Calu3 (cell line): ENCODE measurements around the gene KSR2. TPM values are rescaled to one million over a fixed set of nuclear protein-coding genes. Genes with fewer than 3 reads are reported as not detected.

Experiments
- BruUV-seq: library from RNA; stranded (reverse); fragments of 400-500 nt; replicated peaks from 2 replicates; lab custom pipeline; 2021; lab: Mats Ljungman, UMichigan
- CTCF ChIA-PET: fragments of 300-600 bp; sonication (Branson Sonifier 250); formaldehyde crosslinking; loops from one replicate; lab custom pipeline; 2022; ENCODE audit warnings: antibody characterized with exemption; lab: Charles Lee
- DNase-seq: peaks from one replicate; pipeline ENCODE4 v3.0.0; 2022
- H3K27ac Mint-ChIP-seq: one replicate; pipeline ENCODE4 v1.8.0; 2022; ENCODE audit warnings: mixed read lengths; ENCODE audit not compliant: unreplicated experiment
- H3K27me3 Mint-ChIP-seq: one replicate; pipeline ENCODE4 v1.8.0; 2022; ENCODE audit warnings: mixed read lengths; ENCODE audit not compliant: unreplicated experiment
- H3K36me3 Mint-ChIP-seq: one replicate; pipeline ENCODE4 v1.8.0; 2022; ENCODE audit warnings: mild to moderate bottlenecking, moderate library complexity, mixed read lengths; ENCODE audit not compliant: insufficient read depth, unreplicated experiment
- H3K4me1 Mint-ChIP-seq: one replicate; pipeline ENCODE4 v1.8.0; 2022; ENCODE audit warnings: mild to moderate bottlenecking, low read depth, mixed read lengths; ENCODE audit not compliant: unreplicated experiment
- H3K4me3 Mint-ChIP-seq: one replicate; pipeline ENCODE4 v1.8.0; 2022; ENCODE audit warnings: mild to moderate bottlenecking, low read depth, moderate library complexity, mixed read lengths; ENCODE audit not compliant: unreplicated experiment
- H3K9me3 Mint-ChIP-seq: one replicate; pipeline ENCODE4 v1.8.0; 2022; ENCODE audit warnings: low read depth, mixed read lengths; ENCODE audit not compliant: unreplicated experiment
- CTCF ChIP-seq: fragments of 200-600 bp; IDR thresholded peaks from one replicate; pipeline ENCODE4 v1.8.0; 2022; ENCODE audit warnings: antibody characterized with exemption; ENCODE audit not compliant: unreplicated experiment
- intact Hi-C: fragments of 100-400 bp; cut with micrococcal nuclease; formaldehyde crosslinking; loops from one replicate; pipeline ENCODE4 v1.10.0; 2022; ENCODE audit not compliant: unreplicated experiment
- total RNA-seq: library from RNA; stranded (reverse); gene quantifications from 2 replicates; pipeline ENCODE4 v1.2.3, GENCODE V29; 2022

The KSR2 gene
- total RNA-seq, 1 experiment from 2014 or later: 1.9 TPM

- no peak for TF ChIP-seq CTCF
- Mint-ChIP-seq H3K27me3 (peaks cover 50% of the 10 kb centered on the region), H3K27ac (no peak overlapping the region), H3K4me3 (no peak overlapping the region), H3K36me3 (no peaks in the 10 kb centered on the region), H3K4me1 (no peaks in the 10 kb centered on the region), H3K9me3 (no peaks in the 10 kb centered on the region)
- intact Hi-C loops: no loop called here
- BruUV-seq: no TSS peak
- no peak for DNase-seq
- CTCF ChIA-PET: no interaction called here
These were observed 511.6 kb downstream of the KSR2 start for GRCh38 chr12:117457189-117457588.

- intact Hi-C loops: no loop called here
- TF ChIP-seq CTCF: no peak
- Mint-ChIP-seq H3K9me3 (no peaks in the 10 kb centered on the region), H3K27me3 (peaks cover 50% of the 10 kb centered on the region), H3K4me3 (no peak overlapping the region), H3K27ac (no peak overlapping the region), H3K36me3 (no peaks in the 10 kb centered on the region), H3K4me1 (no peaks in the 10 kb centered on the region)
- DNase-seq: no peak
- BruUV-seq: no TSS peak
- CTCF ChIA-PET: interaction anchor here (0.7 kb wide), 1 partner anchor 103 kb away, joined by 3 read pairs; no protein-coding TSS in a partner anchor
These were observed 512.7 kb downstream of the KSR2 start for GRCh38 chr12:117456076-117456475.

- DNase-seq: no peak
- Mint-ChIP-seq H3K36me3 (no peaks in the 10 kb centered on the region), H3K27ac (no peak overlapping the region), H3K4me1 (no peaks in the 10 kb centered on the region), H3K4me3 (no peak overlapping the region), H3K9me3 (no peaks in the 10 kb centered on the region), H3K27me3 (peaks cover 50% of the 10 kb centered on the region)
- TF ChIP-seq CTCF: no peak
- intact Hi-C loops: no loop called here
- no TSS peak for BruUV-seq
- CTCF ChIA-PET: no interaction called here
These were observed 514.8 kb downstream of the KSR2 start for GRCh38 chr12:117453961-117454360.

- Mint-ChIP-seq H3K4me3 (no peak overlapping the region), H3K27me3 (peaks cover 31% of the 10 kb centered on the region), H3K27ac (no peak overlapping the region), H3K9me3 (no peaks in the 10 kb centered on the region), H3K36me3 (no peaks in the 10 kb centered on the region), H3K4me1 (no peaks in the 10 kb centered on the region)
- intact Hi-C loops: no loop called here
- CTCF ChIA-PET: no interaction called here
- DNase-seq: no peak
- no TSS peak for BruUV-seq
- TF ChIP-seq CTCF: no peak
These were observed 516.7 kb downstream of the KSR2 start for GRCh38 chr12:117452112-117452511.
